Ascending aorta (tissue), 2 donors: ENCODE measurements around the gene LIG4. TPM values are rescaled to one million over a fixed set of nuclear protein-coding genes. Genes with fewer than 3 reads are reported as not detected.

Experiments used
- DNase-seq, 2 donors: peaks; one replicate each; pipeline ENCODE4 v3.0.0-alpha.2; 2019; ENCODE audit warnings: low spot score in 2 of 2
- H3K27ac ChIP-seq, 2 donors: fragments of 200-600 bp; sonication (generic); one replicate each; pipeline ENCODE4 v1.5.1; 2016 to 2017; ENCODE audit warnings: mild to moderate bottlenecking in 1 of 2
- H3K27me3 ChIP-seq: fragments of 200-600 bp; sonication (generic); one replicate; pipeline ENCODE4 v1.5.1; 2017
- H3K36me3 ChIP-seq, 2 donors: fragments of 200-600 bp; sonication (generic); one replicate each; pipeline ENCODE4 v1.5.1; 2016
- H3K4me1 ChIP-seq, 2 donors: fragments of 200-600 bp; sonication (generic); one replicate each; pipeline ENCODE4 v1.5.1; 2016 to 2017; ENCODE audit warnings: mild to moderate bottlenecking in 1 of 2
- H3K4me3 ChIP-seq, 2 donors: fragments of 200-600 bp; sonication (generic); one replicate each; pipeline ENCODE4 v1.5.1; 2016 to 2017; ENCODE audit warnings: mild to moderate bottlenecking in 1 of 2
- H3K9me3 ChIP-seq, 2 donors: fragments of 200-600 bp; sonication (generic); one replicate each; pipeline ENCODE4 v1.5.1; 2016
- intact Hi-C: fragments of 100-400 bp; cut with DNase I; formaldehyde crosslinking; loops from one replicate; pipeline ENCODE4 v1.15.1; 2023
- total RNA-seq: library from RNA; depleted of rRNA; stranded (reverse); fragments of >200 nt; gene quantifications from one replicate; pipeline ENCODE4 v1.1.0, GENCODE V29; 2016
- TF ChIP-seq, protein P1 (sequence below), 3 experiments: fragments of 200-600 bp in 2 of 3; fragments of 450-650 bp in 1 of 3; sonication (generic) in 2 of 3; IDR thresholded peaks; one replicate each; pipeline ENCODE4 v1.5.1; 2016 to 2019; ENCODE audit warnings: antibody characterized with exemption in 3 of 3, mild to moderate bottlenecking in 1 of 3, moderate library complexity in 1 of 3

LIG4 gene
- total RNA-seq, 1 donor from 2014 or later, result 1.8 TPM

DNA sequence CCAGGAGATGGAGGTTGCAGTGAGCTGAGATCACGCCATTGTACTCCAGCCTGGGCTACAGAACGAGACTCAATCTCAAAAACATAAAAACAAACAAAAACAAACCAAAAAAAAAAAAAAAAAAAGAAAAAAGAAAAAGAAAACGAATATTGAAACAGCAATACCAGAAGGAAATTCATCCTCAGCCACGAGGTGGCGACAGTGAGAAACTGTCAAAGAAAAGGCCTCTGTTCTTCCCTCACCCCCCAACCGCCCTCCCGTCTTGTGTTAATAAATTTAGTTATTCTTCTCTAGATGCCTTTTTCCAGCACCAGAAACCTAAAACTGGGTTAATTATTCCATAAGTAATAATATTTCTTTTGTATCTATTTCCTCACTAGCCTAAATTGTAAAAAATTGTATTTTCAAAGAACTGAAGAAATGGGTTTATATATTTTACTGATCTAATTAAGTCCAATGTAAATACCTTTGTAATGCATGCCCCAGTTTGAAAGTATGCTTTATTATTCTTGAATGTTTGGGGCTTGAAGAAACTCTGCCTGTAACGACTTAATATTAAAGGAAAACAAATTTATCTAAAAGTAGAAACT is 38.6 kb downstream of the LIG4 start:
- no peaks in the 10 kb centered on the region for H3K27me3 ChIP-seq
- no peak for DNase-seq
- no peak overlapping the region for H3K4me3 ChIP-seq
- H3K36me3 ChIP-seq, result no peaks in the 10 kb centered on the region
- intact Hi-C loops, result no loop called here
- peaks cover 0 to 2% of the 10 kb centered on the region in 2 donors for H3K9me3 ChIP-seq
- H3K4me1 ChIP-seq, result no peaks in the 10 kb centered on the region
- no peak overlapping the region for H3K27ac ChIP-seq
- TF ChIP-seq, protein P1, sequence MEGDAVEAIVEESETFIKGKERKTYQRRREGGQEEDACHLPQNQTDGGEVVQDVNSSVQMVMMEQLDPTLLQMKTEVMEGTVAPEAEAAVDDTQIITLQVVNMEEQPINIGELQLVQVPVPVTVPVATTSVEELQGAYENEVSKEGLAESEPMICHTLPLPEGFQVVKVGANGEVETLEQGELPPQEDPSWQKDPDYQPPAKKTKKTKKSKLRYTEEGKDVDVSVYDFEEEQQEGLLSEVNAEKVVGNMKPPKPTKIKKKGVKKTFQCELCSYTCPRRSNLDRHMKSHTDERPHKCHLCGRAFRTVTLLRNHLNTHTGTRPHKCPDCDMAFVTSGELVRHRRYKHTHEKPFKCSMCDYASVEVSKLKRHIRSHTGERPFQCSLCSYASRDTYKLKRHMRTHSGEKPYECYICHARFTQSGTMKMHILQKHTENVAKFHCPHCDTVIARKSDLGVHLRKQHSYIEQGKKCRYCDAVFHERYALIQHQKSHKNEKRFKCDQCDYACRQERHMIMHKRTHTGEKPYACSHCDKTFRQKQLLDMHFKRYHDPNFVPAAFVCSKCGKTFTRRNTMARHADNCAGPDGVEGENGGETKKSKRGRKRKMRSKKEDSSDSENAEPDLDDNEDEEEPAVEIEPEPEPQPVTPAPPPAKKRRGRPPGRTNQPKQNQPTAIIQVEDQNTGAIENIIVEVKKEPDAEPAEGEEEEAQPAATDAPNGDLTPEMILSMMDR (IDR thresholded peaks at IDR 0.05), result peak in 1 of 3 experiments; percentile 11

DNA sequence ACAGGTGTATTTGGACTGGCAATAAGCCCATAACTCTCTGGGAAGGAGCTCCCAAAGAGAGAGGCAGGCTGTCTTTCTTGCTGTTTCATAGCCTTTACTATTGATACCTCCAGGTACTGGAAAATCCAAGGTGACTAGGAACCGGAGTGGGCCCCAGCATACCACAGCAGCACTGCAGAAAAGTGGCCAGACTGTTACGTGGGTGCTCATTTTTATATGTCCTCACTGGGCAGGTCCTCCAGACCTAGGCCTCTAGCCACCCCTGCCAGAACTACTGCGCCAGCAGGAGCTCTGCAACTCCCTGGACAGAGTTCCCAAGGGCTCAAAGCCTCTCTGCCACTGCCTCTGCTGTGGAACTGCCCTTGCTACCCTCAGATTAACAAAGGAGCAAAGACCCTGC is 46.4 kb downstream of the LIG4 start:
- Histone ChIP-seq H3K4me3 (no peak overlapping the region), H3K9me3 (no peaks in the 10 kb centered on the region), H3K36me3 (no peaks in the 10 kb centered on the region), H3K27me3 (no peaks in the 10 kb centered on the region), H3K27ac (no peak overlapping the region), H3K4me1 (no peaks in the 10 kb centered on the region)
- intact Hi-C loops, result no loop called here
- no peak for DNase-seq
- TF ChIP-seq, protein P1 (IDR thresholded peaks at IDR 0.05), result no peak

DNA sequence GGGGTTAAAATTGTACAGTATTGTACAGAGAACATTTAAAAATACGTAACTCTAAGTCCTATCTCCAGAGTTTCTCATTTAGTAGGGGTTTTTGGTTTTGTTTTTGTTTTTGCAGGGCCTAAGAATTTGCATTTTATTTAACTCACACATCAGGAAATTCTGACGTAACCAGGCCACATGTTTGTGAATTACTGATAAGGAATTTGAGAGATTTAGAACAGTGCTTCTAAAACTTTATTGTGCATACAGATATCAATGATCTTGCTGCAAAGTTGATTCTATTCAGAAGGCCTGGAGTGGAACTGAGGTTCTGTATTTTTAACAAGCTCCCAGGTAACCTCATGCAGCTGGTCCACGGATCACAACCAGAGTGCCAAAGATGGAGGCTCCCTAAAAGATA is 49.3 kb downstream of the LIG4 start:
- no peak for DNase-seq
- no peaks in the 10 kb centered on the region for H3K4me1 ChIP-seq
- H3K36me3 ChIP-seq, result no peaks in the 10 kb centered on the region
- TF ChIP-seq, protein P1 (IDR thresholded peaks at IDR 0.05), result no peak
- no peaks in the 10 kb centered on the region for H3K9me3 ChIP-seq
- no peaks in the 10 kb centered on the region for H3K27me3 ChIP-seq
- intact Hi-C loops, result no loop called here
- H3K27ac ChIP-seq, result no peak overlapping the region
- H3K4me3 ChIP-seq, result no peak overlapping the region

DNA sequence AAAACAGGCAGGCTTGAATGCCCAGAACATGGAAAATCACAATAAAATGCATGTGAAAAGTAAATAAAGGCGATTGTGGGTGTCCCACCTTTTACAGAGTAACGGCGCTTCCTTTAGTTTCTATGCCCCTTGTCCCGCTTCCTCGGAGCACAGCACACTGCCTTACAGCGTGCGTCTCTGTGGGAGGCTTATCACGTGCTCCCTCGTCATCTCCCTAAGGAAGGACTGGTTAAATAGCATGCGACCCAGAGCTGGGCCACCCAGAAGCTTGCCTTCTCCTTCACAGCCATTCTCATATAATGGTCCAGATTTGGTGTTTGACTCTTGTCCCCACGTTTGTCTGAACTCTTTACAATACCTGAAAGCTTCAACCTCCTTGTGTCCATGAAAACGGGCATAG is 56.6 kb downstream of the LIG4 start:
- Histone ChIP-seq H3K4me3 (no peak overlapping the region), H3K27ac (no peak overlapping the region), H3K4me1 (no peaks in the 10 kb centered on the region), H3K36me3 (no peaks in the 10 kb centered on the region), H3K27me3 (no peaks in the 10 kb centered on the region), H3K9me3 (no peaks in the 10 kb centered on the region)
- DNase-seq, result no peak
- TF ChIP-seq, protein P1 (IDR thresholded peaks at IDR 0.05), result no peak
- intact Hi-C loops, result no loop called here

Other genes starting within 250 kb of the LIG4 start
- gene ABHD13, start 2.9 kb upstream of the LIG4 start, total RNA-seq, result 4.5 TPM
- gene TNFSF13B, start 54.2 kb upstream of the LIG4 start, total RNA-seq, result 15.0 TPM